ENCODE measurements around the gene HIVEP3.
A peak's percentile ranks its signal among the peaks of the same experiment; 100 is the strongest.

Gene HIVEP3

GRCh38 chr1:41862384-41863221, 56.1 kb downstream of the HIVEP3 start:
- no peak overlapping the region for H3K9ac ChIP-seq
- no peaks in the 10 kb centered on the region for H3K27me3 ChIP-seq
- H3K9me3 ChIP-seq (replicated peaks in 1 of 11), result 0 out of 22 replicates have a peak, but pooled peaks cover 0 to 3% (median 0%) of the 10 kb centered on the region in 11 experiments
- no peak for TF ChIP-seq Cebpa-rat (IDR thresholded peaks at IDR 0.05)
- H3K27ac ChIP-seq, result no peak overlapping the region
- peak overlapping the region in 3 of 11 experiments; percentile 12 to 21 (median 18); a peak in 2 of 22 replicates for H3K4me2 ChIP-seq
- H3K4me3 ChIP-seq, result no peak overlapping the region
- H3K4me1 ChIP-seq, result peaks cover 0 to 25% (median 0%) of the 10 kb centered on the region in 10 experiments; a peak in 6 of 20 replicates
- H3K36me3 ChIP-seq, result no peaks in the 10 kb centered on the region
- no peaks in the 10 kb centered on the region; a peak in 1 of 22 replicates for H4K20me1 ChIP-seq

- H4K20me1 ChIP-seq, result no peaks in the 10 kb centered on the region; a peak in 1 of 22 replicates
- H3K9me3 ChIP-seq (replicated peaks in 1 of 11), result 0 out of 22 replicates have a peak, but pooled peaks cover 0 to 3% (median 0%) of the 10 kb centered on the region in 11 experiments
- no peak overlapping the region for H3K27ac ChIP-seq
- H3K4me1 ChIP-seq, result peaks cover 0 to 25% (median 0%) of the 10 kb centered on the region in 10 experiments; a peak in 6 of 20 replicates
- no peaks in the 10 kb centered on the region for H3K36me3 ChIP-seq
- H3K27me3 ChIP-seq, result no peaks in the 10 kb centered on the region
- no peak overlapping the region for H3K4me2 ChIP-seq
- no peak overlapping the region for H3K4me3 ChIP-seq
- no peak for TF ChIP-seq Cebpa-rat (IDR thresholded peaks at IDR 0.05)
- no peak overlapping the region for H3K9ac ChIP-seq
These were observed 57.0 kb downstream of the HIVEP3 start for GRCh38 chr1:41861535-41862383.

GRCh38 chr1:41860771-41861170, 58.0 kb downstream of the HIVEP3 start:
- H3K36me3 ChIP-seq, result no peaks in the 10 kb centered on the region
- H3K4me3 ChIP-seq, result no peak overlapping the region
- 0 out of 22 replicates have a peak, but pooled peaks cover 0 to 3% (median 0%) of the 10 kb centered on the region in 11 experiments for H3K9me3 ChIP-seq (replicated peaks in 1 of 11)
- no peaks in the 10 kb centered on the region; a peak in 1 of 22 replicates for H4K20me1 ChIP-seq
- no peak overlapping the region for H3K4me2 ChIP-seq
- peaks cover 0 to 25% (median 0%) of the 10 kb centered on the region in 10 experiments; a peak in 6 of 20 replicates for H3K4me1 ChIP-seq
- H3K9ac ChIP-seq, result no peak overlapping the region
- no peaks in the 10 kb centered on the region for H3K27me3 ChIP-seq
- no peak for TF ChIP-seq Cebpa-rat (IDR thresholded peaks at IDR 0.05)
- H3K27ac ChIP-seq, result no peak overlapping the region

GRCh38 chr1:41860214-41860613, 58.5 kb downstream of the HIVEP3 start:
- peaks cover 0 to 25% (median 0%) of the 10 kb centered on the region in 10 experiments; a peak in 6 of 20 replicates for H3K4me1 ChIP-seq
- TF ChIP-seq Cebpa-rat (IDR thresholded peaks at IDR 0.05), result no peak
- peak overlapping the region in 3 of 11 experiments; percentile 27 to 48 (median 32); a peak in 4 of 22 replicates for H3K4me2 ChIP-seq
- H4K20me1 ChIP-seq, result no peaks in the 10 kb centered on the region; a peak in 1 of 22 replicates
- no peak overlapping the region for H3K27ac ChIP-seq
- H3K9me3 ChIP-seq (replicated peaks in 1 of 11), result peaks cover 0 to 4% (median 0%) of the 10 kb centered on the region in 11 experiments; a peak in 1 of 22 replicates
- H3K27me3 ChIP-seq, result no peaks in the 10 kb centered on the region
- H3K4me3 ChIP-seq, result no peak overlapping the region
- no peak overlapping the region for H3K9ac ChIP-seq
- no peaks in the 10 kb centered on the region for H3K36me3 ChIP-seq

- Histone ChIP-seq H3K4me1 (peaks cover 0 to 25% (median 0%) of the 10 kb centered on the region in 10 experiments; a peak in 6 of 20 replicates), H3K4me3 (no peak overlapping the region), H3K27ac (no peak overlapping the region), H4K20me1 (no peaks in the 10 kb centered on the region; a peak in 1 of 22 replicates), H3K36me3 (no peaks in the 10 kb centered on the region), H3K9ac (no peak overlapping the region), H3K9me3 (replicated peaks in 1 of 11) (peaks cover 0 to 4% (median 0%) of the 10 kb centered on the region in 11 experiments; a peak in 1 of 22 replicates), H3K27me3 (no peaks in the 10 kb centered on the region), H3K4me2 (peak overlapping the region in 5 of 11 experiments; percentile 1 to 48 (median 32); a peak in 9 of 22 replicates)
- TF ChIP-seq Cebpa-rat (IDR thresholded peaks at IDR 0.05), result no peak
These were observed 59.0 kb downstream of the HIVEP3 start for GRCh38 chr1:41859686-41860085.

- no peak for TF ChIP-seq Cebpa-rat (IDR thresholded peaks at IDR 0.05)
- Histone ChIP-seq H3K9ac (no peak overlapping the region), H3K4me1 (peaks cover 0 to 16% (median 2%) of the 10 kb centered on the region in 10 experiments; a peak in 10 of 20 replicates), H4K20me1 (no peaks in the 10 kb centered on the region), H3K36me3 (no peaks in the 10 kb centered on the region), H3K4me3 (no peak overlapping the region), H3K27me3 (no peaks in the 10 kb centered on the region), H3K9me3 (replicated peaks in 1 of 11) (peaks cover 0 to 4% (median 0%) of the 10 kb centered on the region in 11 experiments; a peak in 1 of 22 replicates), H3K27ac (no peak overlapping the region), H3K4me2 (no peak overlapping the region)
These were observed 61.8 kb downstream of the HIVEP3 start for GRCh38 chr1:41856944-41857285.

GRCh38 chr1:41856151-41856943, 62.4 kb downstream of the HIVEP3 start:
- Histone ChIP-seq H3K4me2 (no peak overlapping the region), H4K20me1 (no peaks in the 10 kb centered on the region), H3K4me3 (no peak overlapping the region), H3K9me3 (replicated peaks in 1 of 11) (peaks cover 0 to 4% (median 0%) of the 10 kb centered on the region in 11 experiments; a peak in 1 of 22 replicates), H3K27ac (no peak overlapping the region), H3K4me1 (peaks cover 0 to 22% (median 5%) of the 10 kb centered on the region in 10 experiments; a peak in 10 of 20 replicates), H3K36me3 (no peaks in the 10 kb centered on the region), H3K27me3 (no peaks in the 10 kb centered on the region), H3K9ac (no peak overlapping the region)
- TF ChIP-seq Cebpa-rat (IDR thresholded peaks at IDR 0.05), result no peak

GRCh38 chr1:41855713-41856112, 63.0 kb downstream of the HIVEP3 start:
- H3K4me2 ChIP-seq, result no peak overlapping the region
- H4K20me1 ChIP-seq, result no peaks in the 10 kb centered on the region
- TF ChIP-seq Cebpa-rat (IDR thresholded peaks at IDR 0.05), result 0 out of 22 replicates have a peak, but pooled peaks of 1 of the 11 experiments have one; percentile 14
- peaks cover 0 to 27% (median 6%) of the 10 kb centered on the region in 10 experiments; a peak in 10 of 20 replicates for H3K4me1 ChIP-seq
- H3K27me3 ChIP-seq, result no peaks in the 10 kb centered on the region
- H3K9me3 ChIP-seq (replicated peaks in 1 of 11), result peaks cover 0 to 4% (median 0%) of the 10 kb centered on the region in 11 experiments; a peak in 1 of 22 replicates
- H3K36me3 ChIP-seq, result no peaks in the 10 kb centered on the region
- H3K4me3 ChIP-seq, result no peak overlapping the region
- no peak overlapping the region for H3K27ac ChIP-seq
- H3K9ac ChIP-seq, result no peak overlapping the region
